HG03442 (cell line): ENCODE results near the gene DNAJB4.
"Not testable (repeated sequence)": the region's sequence is repeated elsewhere in the genome, so short reads cannot be mapped to it uniquely, and the experiment has no call there.

Source experiments
- ATAC-seq: cut with Tn5 transposase; IDR thresholded peaks from one replicate; pipeline ENCODE4 v1.9.1; 2021; ENCODE audit warnings: mild to moderate bottlenecking, moderate library complexity; ENCODE audit not compliant: unreplicated experiment

Gene DNAJB4

DNA sequence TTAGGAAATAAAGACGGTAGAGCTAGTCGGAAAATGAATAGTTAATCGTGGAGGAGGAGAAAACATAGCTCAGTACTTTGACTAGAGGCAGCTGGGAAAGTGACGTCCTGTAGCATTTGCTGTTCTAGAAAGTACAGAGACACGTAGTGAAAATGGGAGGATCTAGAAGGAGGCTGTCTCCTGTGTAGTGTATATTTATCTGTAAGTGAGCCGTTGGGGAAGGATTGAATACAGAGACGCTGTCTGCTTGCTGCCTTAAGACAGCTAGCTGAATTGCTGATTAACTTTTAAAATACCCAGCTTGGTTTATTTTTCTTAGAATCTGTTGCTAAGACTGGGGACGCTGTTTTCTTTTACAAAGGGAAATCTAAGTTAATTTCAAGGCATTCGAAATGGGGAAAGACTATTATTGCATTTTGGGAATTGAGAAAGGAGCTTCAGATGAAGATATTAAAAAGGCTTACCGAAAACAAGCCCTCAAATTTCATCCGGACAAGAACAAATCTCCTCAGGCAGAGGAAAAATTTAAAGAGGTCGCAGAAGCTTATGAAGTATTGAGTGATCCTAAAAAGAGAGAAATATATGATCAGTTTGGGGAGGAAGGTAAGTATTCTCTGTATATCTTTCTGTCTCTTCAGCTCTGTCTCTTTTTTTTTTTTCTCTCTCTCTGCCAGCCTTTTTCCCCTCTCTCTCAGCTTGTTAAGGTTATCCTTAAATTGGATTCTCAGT lies at the start of gene DNAJB4:
Gene DNAJB4 (plus strand): TSS at position 221 of the 729 bp plus-strand sequence. CDS start 172 bp downstream, at position 393.
- peak; percentile 98 for ATAC-seq

GRCh38 chr1:77955709-77956108 lies 49.0 kb upstream of the DNAJB4 start:
- ATAC-seq = no peak

DNA sequence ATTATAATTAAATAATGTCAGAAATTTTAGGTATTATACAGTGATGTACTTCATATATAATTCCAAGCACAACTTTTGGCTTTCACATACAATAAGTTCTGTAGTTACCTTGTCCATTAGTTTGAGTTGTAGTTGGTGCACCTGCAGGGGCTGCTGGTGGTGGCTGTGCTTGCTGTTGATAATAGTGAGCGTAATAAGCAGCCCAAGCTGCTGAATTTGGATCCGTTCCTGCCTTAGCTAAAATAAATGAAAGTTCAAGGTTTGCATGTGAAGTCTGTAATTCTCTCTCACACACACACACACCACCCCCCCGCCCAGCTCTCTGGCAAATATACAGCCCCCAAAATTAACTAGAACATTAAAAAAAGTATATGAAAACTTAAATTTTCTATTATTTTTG lies 48.3 kb upstream of the DNAJB4 start:
- ATAC-seq = no peak

DNA sequence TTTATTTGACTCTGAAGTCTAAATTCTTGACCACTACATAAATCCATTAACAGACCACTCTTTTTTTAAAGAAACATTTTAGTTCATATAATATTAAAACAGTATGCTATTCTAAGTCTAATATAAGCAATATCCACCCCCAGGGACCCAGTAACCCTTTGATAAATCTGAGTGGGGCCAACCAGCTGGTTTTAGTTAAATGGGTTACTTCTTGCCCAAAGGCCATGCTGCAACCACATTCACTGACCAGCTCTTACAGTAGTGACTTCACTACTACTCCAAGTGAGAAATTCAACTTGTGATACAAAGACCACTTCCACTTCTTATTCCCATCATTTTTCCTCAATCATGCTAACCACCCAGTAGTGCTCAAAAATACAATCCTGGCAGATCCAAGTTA lies 46.3 kb upstream of the DNAJB4 start:
- ATAC-seq = no peak

- no peak for ATAC-seq
Measured at GRCh38 chr1:77958850-77959249, 45.9 kb upstream of the DNAJB4 start.

DNA sequence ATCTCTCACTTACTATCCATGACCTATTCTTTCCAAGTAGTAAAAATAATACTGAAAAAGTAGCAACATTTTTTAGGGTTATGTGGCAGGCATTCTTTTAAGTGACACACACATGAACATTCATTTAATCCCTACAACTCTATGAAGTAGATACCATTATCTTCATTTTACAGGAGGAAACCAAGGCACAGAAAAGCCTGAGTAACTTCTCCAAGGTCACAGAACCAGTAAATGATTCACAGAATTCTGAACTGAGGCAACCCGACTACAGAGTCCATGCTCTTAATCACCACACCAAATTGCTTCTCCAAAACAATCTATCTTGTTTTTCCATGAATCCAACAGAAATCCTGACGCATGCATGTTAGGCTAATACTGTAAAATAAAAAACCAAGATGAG lies 43.3 kb upstream of the DNAJB4 start:
- ATAC-seq = no peak

GRCh38 chr1:77966291-77966690 lies 38.4 kb upstream of the DNAJB4 start:
- no peak for ATAC-seq

DNA sequence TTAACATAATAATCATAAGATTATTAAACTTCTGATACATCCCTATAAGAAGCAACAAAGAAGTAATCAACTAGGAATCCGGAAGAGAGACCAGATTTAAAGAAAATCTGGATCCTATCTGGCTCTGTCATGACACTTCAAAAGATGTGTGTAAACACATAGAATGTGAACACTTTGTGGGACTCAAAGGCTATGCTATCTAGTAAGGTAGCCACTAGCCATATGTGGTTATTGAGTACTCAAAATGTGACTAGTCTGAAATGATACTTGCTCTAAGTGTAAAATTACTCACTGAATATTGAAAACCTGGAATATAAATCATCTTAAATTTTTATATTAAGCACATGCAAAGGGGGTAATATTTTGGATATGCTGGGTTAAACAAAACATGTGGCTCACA lies 34.5 kb upstream of the DNAJB4 start:
- ATAC-seq = no peak

DNA sequence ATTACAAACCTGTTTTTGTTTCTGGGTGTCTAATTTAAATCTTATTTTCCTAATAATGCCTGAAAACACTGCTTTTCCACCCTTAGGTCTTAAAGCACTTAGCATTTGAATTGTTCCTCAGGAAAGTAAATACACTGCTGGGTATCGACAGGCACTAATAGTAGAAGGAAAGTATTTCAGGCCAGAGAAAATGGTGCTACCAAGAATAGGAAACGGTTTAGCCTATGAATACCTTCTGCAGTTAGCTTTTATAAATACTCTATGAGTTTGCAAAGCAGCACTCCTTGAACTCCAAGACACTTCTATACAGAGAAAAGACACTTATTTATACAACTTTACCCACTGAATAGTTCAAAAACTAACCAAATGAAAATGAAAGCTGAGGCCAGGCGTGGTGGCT lies 32.7 kb upstream of the DNAJB4 start:
- ATAC-seq = no peak

DNA sequence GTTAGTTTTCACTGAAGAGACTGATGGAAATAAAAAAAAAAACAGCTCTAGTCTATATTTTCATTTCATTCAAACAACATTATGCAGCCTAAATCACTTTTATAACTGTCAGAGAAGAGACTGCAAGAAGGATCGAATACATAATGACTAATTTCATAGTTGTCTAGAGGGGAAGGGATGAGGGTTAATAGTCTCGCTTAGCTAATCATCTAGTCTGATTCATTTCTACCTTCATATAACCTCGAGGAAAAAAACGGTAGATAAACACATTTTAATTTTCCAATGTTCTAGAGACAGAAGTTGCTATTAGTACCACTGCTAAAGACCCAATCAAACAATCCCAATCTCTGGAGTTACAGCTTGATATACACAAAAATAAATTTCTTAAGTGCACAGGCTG lies 29.4 kb upstream of the DNAJB4 start:
- no peak for ATAC-seq

GRCh38 chr1:77975907-77976306 lies 28.8 kb upstream of the DNAJB4 start:
- no peak for ATAC-seq

DNA sequence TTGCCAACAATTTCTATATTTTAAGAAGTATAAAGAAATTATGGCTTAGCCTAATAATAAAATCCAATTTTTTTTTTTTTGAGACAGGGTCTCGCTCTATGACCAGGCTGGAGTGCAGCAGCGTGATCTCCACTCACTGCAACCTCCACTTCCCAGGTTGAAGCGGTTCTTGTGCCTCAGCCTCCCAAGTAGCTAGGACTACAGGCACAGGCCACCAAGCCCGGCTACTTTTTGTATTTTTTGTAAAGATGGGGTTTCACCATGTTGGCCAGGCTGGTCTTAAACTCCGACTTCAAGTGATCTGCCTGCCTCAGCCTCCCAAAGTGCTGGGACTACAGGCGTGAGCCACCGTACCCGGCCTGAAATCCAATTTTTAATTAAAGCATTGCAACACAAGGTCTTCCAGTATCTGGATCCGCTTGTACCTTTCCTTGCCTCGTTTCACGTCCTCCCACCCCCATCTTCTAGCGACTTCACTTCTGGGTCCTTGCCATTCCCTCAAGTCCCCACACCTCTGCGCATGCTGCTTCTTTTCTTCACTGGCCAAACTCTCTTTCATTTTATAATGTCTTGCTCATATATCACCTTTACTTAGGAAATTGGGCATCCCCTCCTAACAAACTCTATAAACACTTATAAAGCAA lies 28.2 kb upstream of the DNAJB4 start:
- no peak for ATAC-seq

GRCh38 chr1:77977989-77978292 lies 26.8 kb upstream of the DNAJB4 start:
- no peak for ATAC-seq

- ATAC-seq = peak; percentile 66
Measured at GRCh38 chr1:77978293-77978968, 26.3 kb upstream of the DNAJB4 start.

DNA sequence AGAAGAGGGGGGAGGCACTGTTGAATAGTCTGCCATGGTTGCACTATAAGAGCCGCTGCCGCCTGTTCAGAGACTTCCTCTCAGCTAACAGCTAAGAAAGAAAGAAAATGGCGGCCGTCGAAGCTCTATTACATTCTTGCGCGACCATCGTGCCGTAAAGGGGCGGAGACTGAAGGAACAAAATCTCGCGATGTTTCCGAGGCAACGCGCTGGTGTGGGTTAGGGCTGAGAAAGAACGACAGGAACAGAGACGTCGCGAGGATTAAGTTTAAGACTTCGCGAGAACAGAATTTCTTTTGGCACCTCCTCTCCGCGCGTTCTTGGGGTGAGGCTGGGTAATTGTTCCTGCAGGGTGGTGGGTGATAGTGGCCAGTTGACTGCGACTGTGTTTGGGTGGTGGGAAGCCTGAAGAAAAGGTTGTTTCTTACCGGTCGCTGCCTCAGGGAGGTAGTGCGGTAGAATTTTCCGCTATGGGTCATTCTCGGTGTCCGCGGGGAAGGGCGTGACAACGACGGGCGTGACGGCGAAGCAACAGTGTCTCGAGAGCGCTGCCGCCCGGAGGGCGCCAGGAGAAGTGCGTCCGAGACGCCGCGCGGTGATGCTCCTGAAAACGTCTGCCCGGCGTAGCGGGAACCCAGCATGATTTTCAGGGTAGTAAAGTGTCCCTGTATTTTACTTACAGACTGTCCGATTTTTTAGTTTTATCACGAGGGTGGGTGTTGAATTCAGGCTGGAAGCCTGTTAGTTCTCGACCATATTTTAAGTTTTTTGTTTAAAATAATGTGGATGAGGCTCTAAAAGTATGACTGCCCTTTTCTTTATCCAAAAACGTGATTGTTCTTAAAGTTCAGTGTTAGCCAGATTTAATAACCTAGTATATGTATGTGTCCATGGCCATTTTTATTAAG lies 25.5 kb upstream of the DNAJB4 start, which contains the start of gene FUBP1:
Gene FUBP1 (minus strand): TSS at position 104 of the 908 bp plus-strand sequence. CDS start 68 bp downstream, at position 36.
- peak; percentile 72 for ATAC-seq

GRCh38 chr1:77983352-77983996 lies 21.3 kb upstream of the DNAJB4 start:
- not testable (repeated sequence) for ATAC-seq

DNA sequence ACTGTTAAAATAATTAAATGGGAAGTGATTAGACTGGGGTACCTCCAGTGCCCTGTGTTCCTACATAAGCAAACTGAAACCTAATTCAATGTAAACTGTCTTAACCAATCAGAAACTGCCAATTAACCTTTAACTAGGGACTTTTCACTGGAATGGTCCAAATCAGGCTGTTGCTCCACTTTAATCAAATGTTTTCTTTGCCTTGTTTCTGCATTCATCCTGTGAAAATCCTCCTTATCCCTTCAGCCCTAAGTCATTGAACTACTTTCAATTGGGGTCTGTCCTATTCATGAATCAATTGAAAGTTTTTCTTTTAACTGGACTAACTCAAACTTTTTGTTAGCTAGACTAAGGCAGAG lies 20.8 kb upstream of the DNAJB4 start:
- no peak for ATAC-seq

DNA sequence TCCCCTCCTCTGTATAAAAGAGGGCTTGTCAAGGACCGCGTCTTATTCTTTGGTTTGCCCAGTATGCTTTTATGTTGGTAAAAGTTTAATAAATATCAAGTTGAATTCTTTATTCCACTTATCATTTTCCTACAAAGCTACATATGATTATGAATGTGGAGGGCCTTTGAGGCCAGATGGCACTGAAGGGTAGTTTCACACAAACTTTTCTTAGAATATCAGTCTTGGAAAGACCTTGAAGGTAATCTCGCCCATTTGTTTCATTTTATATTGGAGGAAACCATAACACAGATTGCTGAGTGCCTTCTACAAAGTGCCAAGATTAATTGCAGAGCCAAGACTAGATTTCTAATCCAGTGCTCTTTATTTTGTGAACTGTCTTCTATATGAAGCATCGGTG lies 20.1 kb upstream of the DNAJB4 start:
- no peak for ATAC-seq

GRCh38 chr1:77986810-77987209 lies 17.9 kb upstream of the DNAJB4 start:
- ATAC-seq = no peak

DNA sequence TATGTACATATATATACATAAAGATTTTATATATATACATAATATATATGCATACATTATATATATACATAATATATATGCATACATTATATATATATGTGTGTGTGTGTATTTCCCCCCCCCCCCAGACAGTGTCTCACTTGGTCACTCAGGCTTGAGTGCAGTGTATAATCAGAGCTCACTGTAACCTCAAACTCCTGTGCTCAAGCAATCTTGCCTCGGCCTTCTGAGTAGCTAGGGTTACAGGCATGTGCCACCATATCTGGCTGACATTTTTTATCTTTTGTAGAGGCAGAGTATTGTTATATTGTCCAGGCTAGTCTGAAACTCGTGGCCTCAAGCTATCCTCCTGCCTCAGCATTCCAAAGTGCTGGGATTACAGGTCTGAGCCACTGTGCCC lies 16.8 kb upstream of the DNAJB4 start:
- ATAC-seq = no peak

- ATAC-seq = no peak
Measured at GRCh38 chr1:77989744-77990143, 15.0 kb upstream of the DNAJB4 start.
